Mesendoderm (in vitro differentiated cells): ENCODE data around the gene EXD3.

ENCODE experiments used
- DNase-seq: peaks from one replicate; pipeline ENCODE4 v3.0.0; 2013
- H2AK5ac ChIP-seq: 2 replicates; pipeline ENCODE4 v1.6.1; 2013; ENCODE audit warnings: low read length, inconsistent platforms
- H2BK120ac ChIP-seq: 2 replicates; pipeline ENCODE4 v1.6.1; 2013; ENCODE audit warnings: low read depth, mild to moderate bottlenecking, low read length, moderate library complexity, mixed read lengths
- H2BK15ac ChIP-seq: replicated peaks from 2 replicates; pipeline ENCODE4 v1.6.1; 2013; ENCODE audit warnings: low read depth, mild to moderate bottlenecking, moderate library complexity
- H2BK5ac ChIP-seq: 2 replicates; pipeline ENCODE4 v1.6.1; 2013; ENCODE audit warnings: low read length, inconsistent platforms
- H3K18ac ChIP-seq: 2 replicates; pipeline ENCODE4 v1.6.1; 2013; ENCODE audit warnings: mild to moderate bottlenecking, low read length, mixed read lengths
- H3K23ac ChIP-seq: one replicate; pipeline ENCODE4 v1.6.1; 2013; ENCODE audit warnings: low read length
- H3K27ac ChIP-seq: 2 replicates; pipeline ENCODE4 v1.5.1; 2013; ENCODE audit warnings: low read depth, mild to moderate bottlenecking, inconsistent platforms, low read length, moderate library complexity
- H3K27me3 ChIP-seq: 2 replicates; pipeline ENCODE4 v1.6.1; 2013; ENCODE audit warnings: low read length, control low read depth, mild to moderate bottlenecking, inconsistent platforms; ENCODE audit not compliant: insufficient read depth, poor library complexity
- H3K36me3 ChIP-seq: 2 replicates; pipeline ENCODE4 v1.6.1; 2013; ENCODE audit warnings: low read length, inconsistent platforms; ENCODE audit not compliant: control insufficient read depth, insufficient read depth
- H3K4ac ChIP-seq: one replicate; pipeline ENCODE4 v1.6.1; 2013; ENCODE audit warnings: low read depth, mild to moderate bottlenecking, low read length, moderate library complexity
- H3K4me1 ChIP-seq: 2 replicates; pipeline ENCODE4 v1.6.1; 2013; ENCODE audit warnings: low read depth, low read length, inconsistent platforms; ENCODE audit not compliant: control insufficient read depth
- H3K4me2 ChIP-seq: 2 replicates; pipeline ENCODE4 v1.6.1; 2013; ENCODE audit warnings: low read length
- H3K4me3 ChIP-seq: 2 replicates; pipeline ENCODE4 v1.5.1; 2013; ENCODE audit warnings: mild to moderate bottlenecking, low read length
- H3K56ac ChIP-seq: one replicate; pipeline ENCODE4 v1.6.1; 2013; ENCODE audit warnings: low read length
- H3K79me1 ChIP-seq: 2 replicates; pipeline ENCODE4 v1.6.1; 2013; ENCODE audit warnings: low read length, inconsistent platforms
- H3K79me2 ChIP-seq: 2 replicates; pipeline ENCODE4 v1.6.1; 2013; ENCODE audit warnings: mild to moderate bottlenecking, low read length; ENCODE audit not compliant: control insufficient read depth, insufficient read depth
- H3K9ac ChIP-seq: 2 replicates; pipeline ENCODE4 v1.6.1; 2013; ENCODE audit warnings: low read length, inconsistent platforms
- H4K5ac ChIP-seq: one replicate; pipeline ENCODE4 v1.6.1; 2013; ENCODE audit warnings: low read length
- H4K8ac ChIP-seq: one replicate; pipeline ENCODE4 v1.6.1; 2013; ENCODE audit warnings: low read depth, mild to moderate bottlenecking, control low read depth, low read length, moderate library complexity
- WGBS: extraction: QIAGEN DNeasy Blood & Tissue Kit; methylation state at CpG from one replicate; pipeline ENCODE4 v1.1.7; 2013; ENCODE audit warnings: low lambda C conversion rate, missing lambda C conversion rate; ENCODE audit not compliant: insufficient coverage; ENCODE audit errors: extremely low coverage; 5-methylcytosine and 5-hydroxymethylcytosine counted together

EXD3 gene

GRCh38 chr9:137437691-137438590 lies 15.0 kb upstream of the EXD3 start:
- Histone ChIP-seq H3K79me1 (no peaks in the 10 kb centered on the region), H2BK120ac (no peak overlapping the region), H3K23ac (no peak overlapping the region), H4K5ac (no peak overlapping the region), H3K4me2 (no peak overlapping the region), H3K4ac (no peak overlapping the region), H3K27me3 (no peaks in the 10 kb centered on the region), H4K8ac (no peak overlapping the region), H3K36me3 (no peaks in the 10 kb centered on the region), H2AK5ac (no peak overlapping the region), H3K4me1 (no peaks in the 10 kb centered on the region), H3K18ac (no peak overlapping the region), H2BK5ac (no peak overlapping the region), H3K56ac (no peak overlapping the region), H2BK15ac (no peak overlapping the region), H3K27ac (no peak overlapping the region), H3K79me2 (no peaks in the 10 kb centered on the region), H3K9ac (no peak overlapping the region), H3K4me3 (no peak overlapping the region)
- DNase-seq = no peak
- WGBS = no CpG with 5 or more reads among the region's 40 CpGs

GRCh38 chr9:137436761-137437600 lies 14.0 kb upstream of the EXD3 start:
- H3K79me2 ChIP-seq = no peaks in the 10 kb centered on the region
- WGBS = no CpG with 5 or more reads among the region's 24 CpGs

GRCh38 chr9:137435980-137436760 lies 13.2 kb upstream of the EXD3 start:
- no peak for DNase-seq
- Histone ChIP-seq H3K79me2 (no peaks in the 10 kb centered on the region), H3K79me1 (no peaks in the 10 kb centered on the region), H4K5ac (no peak overlapping the region), H3K9ac (no peak overlapping the region), H3K23ac (no peak overlapping the region), H3K27me3 (no peaks in the 10 kb centered on the region), H4K8ac (no peak overlapping the region), H3K36me3 (no peaks in the 10 kb centered on the region), H3K4me2 (no peak overlapping the region), H2AK5ac (no peak overlapping the region), H3K4me1 (no peaks in the 10 kb centered on the region), H3K18ac (no peak overlapping the region), H3K4ac (no peak overlapping the region), H3K27ac (no peak overlapping the region), H2BK120ac (no peak overlapping the region), H3K4me3 (no peak overlapping the region), H3K56ac (no peak overlapping the region), H2BK5ac (no peak overlapping the region), H2BK15ac (no peak overlapping the region)
- no CpG with 5 or more reads among the region's 42 CpGs for WGBS

More at GRCh38 chr9:137436761-137437600, 14.0 kb upstream of the EXD3 start:
- Histone ChIP-seq H3K18ac (no peak overlapping the region), H3K36me3 (no peaks in the 10 kb centered on the region), H3K9ac (no peak overlapping the region), H4K5ac (no peak overlapping the region), H3K27me3 (no peaks in the 10 kb centered on the region), H3K4me3 (no peak overlapping the region), H2BK120ac (no peak overlapping the region), H3K23ac (no peak overlapping the region), H3K4me2 (no peak overlapping the region), H4K8ac (no peak overlapping the region), H3K4ac (no peak overlapping the region), H2BK15ac (no peak overlapping the region), H3K27ac (no peak overlapping the region), H3K4me1 (no peaks in the 10 kb centered on the region), H2AK5ac (no peak overlapping the region), H2BK5ac (no peak overlapping the region), H3K79me1 (no peaks in the 10 kb centered on the region), H3K56ac (no peak overlapping the region)
- DNase-seq = no peak

- no peak overlapping the region for H2BK15ac ChIP-seq
- no peak overlapping the region for H3K23ac ChIP-seq
- H4K5ac ChIP-seq = no peak overlapping the region
- H3K4me2 ChIP-seq = no peak overlapping the region
- H3K4ac ChIP-seq = no peak overlapping the region
- no peak for DNase-seq
- H3K36me3 ChIP-seq = no peaks in the 10 kb centered on the region
- H2BK120ac ChIP-seq = no peak overlapping the region
- no peak overlapping the region for H2AK5ac ChIP-seq
- H3K4me1 ChIP-seq = no peaks in the 10 kb centered on the region
- H4K8ac ChIP-seq = no peak overlapping the region
- H3K79me2 ChIP-seq = no peaks in the 10 kb centered on the region
- no peak overlapping the region for H3K27ac ChIP-seq
- H2BK5ac ChIP-seq = no peak overlapping the region
- WGBS = no CpG with 5 or more reads among the region's 20 CpGs
- H3K9ac ChIP-seq = no peak overlapping the region
- H3K27me3 ChIP-seq = no peaks in the 10 kb centered on the region
- no peak overlapping the region for H3K18ac ChIP-seq
- H3K4me3 ChIP-seq = no peak overlapping the region
- H3K56ac ChIP-seq = no peak overlapping the region
- no peaks in the 10 kb centered on the region for H3K79me1 ChIP-seq
These were observed 12.5 kb upstream of the EXD3 start for GRCh38 chr9:137435381-137435891.

- no peak overlapping the region for H2BK120ac ChIP-seq
- H4K5ac ChIP-seq = no peak overlapping the region
- no peaks in the 10 kb centered on the region for H3K27me3 ChIP-seq
- no peak overlapping the region for H3K23ac ChIP-seq
- H3K4me3 ChIP-seq = no peak overlapping the region
- H3K36me3 ChIP-seq = no peaks in the 10 kb centered on the region
- WGBS = no CpG with 5 or more reads among the region's 43 CpGs
- no peak overlapping the region for H3K56ac ChIP-seq
- H3K27ac ChIP-seq = no peak overlapping the region
- no peak overlapping the region for H2BK5ac ChIP-seq
- no peak overlapping the region for H4K8ac ChIP-seq
- H3K18ac ChIP-seq = no peak overlapping the region
- H3K79me2 ChIP-seq = no peaks in the 10 kb centered on the region
- H3K4ac ChIP-seq = no peak overlapping the region
- no peaks in the 10 kb centered on the region for H3K4me1 ChIP-seq
- DNase-seq = no peak
- no peak overlapping the region for H2BK15ac ChIP-seq
- H3K9ac ChIP-seq = no peak overlapping the region
- H3K4me2 ChIP-seq = no peak overlapping the region
- no peak overlapping the region for H2AK5ac ChIP-seq
- no peaks in the 10 kb centered on the region for H3K79me1 ChIP-seq
These were observed 11.8 kb upstream of the EXD3 start for GRCh38 chr9:137434498-137435380.
